CD4-positive, alpha-beta T cell (primary cell): ENCODE measurements around the gene GTPBP1. TPM values are rescaled to one million over a fixed set of nuclear protein-coding genes. Genes with fewer than 3 reads are reported as not detected.
A peak's percentile ranks its signal among the peaks of the same experiment; 100 is the strongest.

Experiments used
- ATAC-seq: fragments of 200-7000 bp; cut with Tn5 transposase; one replicate; pipeline ENCODE4 v1.10.0; 2022; ENCODE audit warnings: mild to moderate bottlenecking; ENCODE audit not compliant: poor library complexity
- CTCF ChIA-PET: fragments of 350-600 bp; sonication (Branson Sonifier 250); formaldehyde crosslinking; loops from one replicate; lab custom pipeline; 2021; ENCODE audit warnings: antibody characterized with exemption, inconsistent platforms; lab: Charles Lee
- POLR2A ChIA-PET: fragments of 350-600 bp; sonication (Branson Sonifier 250); formaldehyde crosslinking; loops from one replicate; lab custom pipeline; 2021; ENCODE audit warnings: antibody characterized with exemption, inconsistent platforms; lab: Charles Lee
- DNase-seq, 14 experiments: peaks; one replicate each; pipeline ENCODE4 v3.0.0-alpha.2; 2013 to 2020; ENCODE audit warnings: mixed read lengths in 2 of 14
- H3K27ac ChIP-seq, 2 donors: one replicate each; pipeline versions ENCODE4 v1.5.1 to v1.7.0; 2013; ENCODE audit warnings: low read length in 2 of 2, low read depth in 1 of 2, mild to moderate bottlenecking in 1 of 2
- H3K27me3 ChIP-seq, 2 experiments: 1 replicate in 1 of 2; 2 replicates in 1 of 2; pipeline versions ENCODE4 v1.6.1 to v1.7.0; 2013; ENCODE audit warnings: low read length in 2 of 2, control low read depth in 1 of 2, mild to moderate bottlenecking in 1 of 2, moderate library complexity in 1 of 2; ENCODE audit not compliant: insufficient read depth in 2 of 2, control insufficient read depth in 1 of 2
- H3K36me3 ChIP-seq: one replicate; pipeline ENCODE4 v1.6.1; 2013; ENCODE audit warnings: low read length, control low read depth; ENCODE audit not compliant: insufficient read depth
- H3K4me1 ChIP-seq: one replicate; pipeline ENCODE4 v1.6.1; 2013; ENCODE audit warnings: low read length, control low read depth; ENCODE audit not compliant: insufficient read depth
- H3K4me3 ChIP-seq: one replicate; pipeline ENCODE4 v1.5.1; 2013; ENCODE audit warnings: mild to moderate bottlenecking, low read length, moderate library complexity
- H3K9me3 ChIP-seq, 2 experiments: 1 replicate in 1 of 2; 2 replicates in 1 of 2; pipeline versions ENCODE4 v1.6.1 to v1.7.0; 2013; ENCODE audit warnings: low read length in 2 of 2, mild to moderate bottlenecking in 2 of 2, control low read depth in 1 of 2, moderate library complexity in 1 of 2; ENCODE audit not compliant: control insufficient read depth in 1 of 2, insufficient read depth in 1 of 2
- H3K27ac Mint-ChIP-seq: one replicate; pipeline ENCODE4 v1.8.0; 2020; ENCODE audit warnings: mixed read lengths
- H3K27me3 Mint-ChIP-seq: one replicate; pipeline ENCODE4 v1.8.0; 2021; ENCODE audit warnings: mixed read lengths
- H3K36me3 Mint-ChIP-seq: one replicate; pipeline ENCODE4 v1.8.0; 2021; ENCODE audit warnings: low read depth, mixed read lengths
- H3K4me1 Mint-ChIP-seq: one replicate; pipeline ENCODE4 v1.8.0; 2021; ENCODE audit warnings: low read depth, mixed read lengths
- H3K4me3 Mint-ChIP-seq: one replicate; pipeline ENCODE4 v1.8.0; 2020; ENCODE audit warnings: mild to moderate bottlenecking, mixed read lengths
- H3K9me3 Mint-ChIP-seq: one replicate; pipeline ENCODE4 v1.8.0; 2020; ENCODE audit warnings: mixed read lengths
- CTCF ChIP-seq: fragments of 200-600 bp; IDR thresholded peaks from one replicate; pipeline ENCODE4 v1.8.0; 2022; ENCODE audit warnings: antibody characterized with exemption, mild to moderate bottlenecking
- intact Hi-C, 2 experiments: fragments of 100-400 bp; cut with DNase I in 1 of 2; cut with micrococcal nuclease in 1 of 2; formaldehyde crosslinking; loops; one replicate each; pipeline versions ENCODE4 v1.15.1 to v1.9.0; 2023 to 2025; cut with DNase I, micrococcal nuclease
- total RNA-seq, 174 experiments: library from RNA in 2 of 174; stranded (reverse) in 2 of 174; gene quantifications; one replicate each; pipeline ENCODE4 v1.2.3 and lab custom pipeline; 2021 to 2026

GTPBP1 gene
- total RNA-seq, 2 experiments from 2014 or later: 263 to 272 TPM

DNA sequence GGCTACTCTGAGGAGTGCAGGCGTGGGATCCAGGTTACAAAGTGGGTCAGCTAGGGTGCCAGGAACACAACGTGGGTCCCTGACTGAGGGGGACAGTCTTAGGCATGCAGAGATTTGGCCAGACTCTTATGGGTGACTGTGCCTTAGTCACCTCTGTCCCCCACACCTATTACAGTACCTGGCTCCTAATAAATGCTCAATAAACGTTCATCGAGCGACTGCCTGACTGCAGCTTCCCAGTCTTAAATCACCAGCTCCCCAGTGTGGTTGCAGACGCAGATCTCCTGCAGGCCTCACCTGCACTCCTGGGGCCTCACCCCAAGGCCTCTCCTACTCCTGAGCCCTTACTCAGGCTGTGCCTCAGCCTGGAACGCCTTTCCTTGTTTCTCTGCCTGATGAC lies 53.3 kb downstream of the GTPBP1 start:
- Histone ChIP-seq H3K27me3 (no peaks in the 10 kb centered on the region), H3K36me3 (peaks cover 4% of the 10 kb centered on the region), H3K4me1 (peaks cover 48% of the 10 kb centered on the region), H3K9me3 (no peaks in the 10 kb centered on the region), H3K4me3 (no peak overlapping the region), H3K27ac (peak overlapping the region; percentile 62 to 74)
- intact Hi-C loops: loop anchor here in 1 of 2 experiments (5.0 kb wide), 1 partner anchor 83 kb away; the partner anchor contains the start of gene NPTXR
- no peaks in the 10 kb centered on the region for H3K27me3 Mint-ChIP-seq
- H3K27ac Mint-ChIP-seq: peak overlapping the region; percentile 93
- peaks cover 40% of the 10 kb centered on the region for H3K4me1 Mint-ChIP-seq
- peaks cover 17% of the 10 kb centered on the region for H3K36me3 Mint-ChIP-seq
- no peak for DNase-seq
- no peak for ATAC-seq
- no peak for TF ChIP-seq CTCF
- H3K9me3 Mint-ChIP-seq: no peaks in the 10 kb centered on the region
- peak overlapping the region; percentile 88 for H3K4me3 Mint-ChIP-seq
- CTCF ChIA-PET: interaction anchor here (0.9 to 3.9 kb wide), 6 partner anchors 9 to 111 kb away, joined by 4 to 20 read pairs (median 8); partner anchors contain the start of gene TOMM22
- POLR2A ChIA-PET: interaction anchor here (1.2 to 25.2 kb wide), 6 partner anchors 10 to 113 kb away, joined by 4 to 752 read pairs (median 16); partner anchors contain the start of genes CBX6 and GTPBP1

DNA sequence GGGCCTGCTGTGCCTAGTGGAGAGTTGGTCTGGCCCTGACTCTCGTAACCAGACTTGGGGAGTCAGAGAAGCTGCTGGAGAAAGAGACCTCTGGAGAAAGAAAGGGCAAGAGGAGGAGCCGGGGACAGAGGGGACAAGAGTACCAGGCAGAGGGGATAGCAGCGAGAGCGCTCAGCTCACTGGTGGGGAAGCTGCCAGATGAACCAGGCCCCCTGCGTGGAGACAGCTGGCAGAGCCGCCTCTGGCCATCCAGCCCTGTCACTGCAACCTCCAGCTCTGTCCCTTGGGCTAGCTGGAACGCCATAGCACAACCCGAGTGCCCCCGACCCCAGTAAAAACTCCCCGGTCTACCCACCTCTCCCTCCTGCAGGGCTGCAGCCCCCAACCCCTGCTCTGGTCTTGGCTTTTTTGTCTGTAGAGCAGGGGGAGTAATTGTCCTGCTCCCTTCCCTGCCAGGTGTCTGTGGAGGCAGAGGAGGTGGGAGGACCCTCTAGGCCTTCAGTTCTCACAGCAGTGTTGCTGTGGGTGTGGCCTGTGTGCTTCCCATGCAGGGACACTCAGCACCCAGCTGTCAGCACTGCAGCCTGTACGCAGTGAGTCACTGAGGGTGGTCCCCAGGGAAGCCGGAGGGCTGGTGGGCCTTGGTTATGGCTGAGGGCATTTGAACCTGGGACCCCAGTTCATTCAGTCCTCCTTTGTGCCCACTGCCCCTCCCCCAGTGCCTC lies 54.9 kb downstream of the GTPBP1 start:
- H3K27ac ChIP-seq: no peak overlapping the region
- H3K27me3 ChIP-seq: no peaks in the 10 kb centered on the region
- peak overlapping the region; percentile 44 for H3K27ac Mint-ChIP-seq
- no peak for ATAC-seq
- POLR2A ChIA-PET: interaction anchor here (25.2 kb wide), 1 partner anchor 27 kb away, joined by 752 read pairs; no protein-coding TSS in a partner anchor
- H3K4me1 ChIP-seq: peaks cover 48% of the 10 kb centered on the region
- no peak for TF ChIP-seq CTCF
- no peak for DNase-seq
- H3K27me3 Mint-ChIP-seq: no peaks in the 10 kb centered on the region
- H3K4me3 Mint-ChIP-seq: no peak overlapping the region
- H3K9me3 ChIP-seq: no peaks in the 10 kb centered on the region
- peaks cover 36% of the 10 kb centered on the region for H3K4me1 Mint-ChIP-seq
- H3K36me3 ChIP-seq: no peaks in the 10 kb centered on the region
- peaks cover 4% of the 10 kb centered on the region for H3K36me3 Mint-ChIP-seq
- intact Hi-C loops: no loop called here
- CTCF ChIA-PET: interaction anchor here (1.9 kb wide), 1 partner anchor 110 kb away, joined by 4 read pairs; no protein-coding TSS in a partner anchor
- H3K9me3 Mint-ChIP-seq: no peaks in the 10 kb centered on the region
- H3K4me3 ChIP-seq: no peak overlapping the region

DNA sequence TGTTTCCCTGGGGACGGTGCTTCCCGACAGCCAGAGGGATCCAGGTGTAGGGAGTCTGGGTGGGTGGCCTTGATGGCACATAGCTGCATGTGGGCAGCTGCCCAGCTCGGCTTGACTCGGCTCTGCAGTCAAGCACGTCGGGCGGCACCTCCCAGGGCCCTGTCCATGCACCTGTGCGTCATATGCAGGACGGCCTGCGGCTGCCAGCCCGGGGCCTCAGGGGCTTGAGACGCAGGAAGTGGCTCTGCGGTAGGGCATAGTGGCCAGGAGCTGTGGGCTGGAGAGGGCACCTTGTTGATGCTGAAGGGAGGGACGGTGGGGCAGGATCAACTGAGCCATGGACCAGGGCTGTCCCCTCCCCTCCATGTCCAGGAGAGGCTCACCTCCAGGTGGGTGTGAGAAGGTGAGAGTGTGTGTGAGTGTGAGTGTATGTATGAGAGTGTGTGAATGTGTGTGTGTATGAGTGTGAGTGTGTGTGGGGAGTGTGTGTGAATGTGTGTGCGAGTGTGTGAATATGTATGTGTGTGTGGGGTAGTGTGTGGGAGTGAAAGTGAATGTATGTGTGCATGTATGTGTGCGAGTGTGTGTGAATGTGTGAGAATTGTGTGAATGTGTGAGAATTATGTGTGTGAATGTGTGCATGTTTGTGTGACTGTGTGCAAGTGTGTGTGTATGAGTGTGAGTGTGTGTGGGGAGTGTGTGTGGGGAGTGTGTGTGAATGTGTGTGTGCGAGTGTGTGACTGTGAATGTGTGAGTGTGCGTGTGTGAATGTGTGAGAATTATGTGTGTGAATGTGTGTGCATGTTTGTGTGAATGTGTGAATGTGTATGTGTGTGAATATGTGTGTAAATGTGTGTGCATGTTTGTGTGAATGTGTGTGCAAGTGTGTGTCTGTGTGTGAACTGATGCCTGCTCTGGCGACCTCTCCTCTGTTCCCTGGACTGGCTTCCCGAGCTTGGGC lies 55.7 kb downstream of the GTPBP1 start:
- TF ChIP-seq CTCF: no peak
- Histone ChIP-seq H3K4me3 (no peak overlapping the region), H3K4me1 (peaks cover 52% of the 10 kb centered on the region), H3K36me3 (no peaks in the 10 kb centered on the region), H3K27ac (no peak overlapping the region), H3K9me3 (no peaks in the 10 kb centered on the region), H3K27me3 (no peaks in the 10 kb centered on the region)
- Mint-ChIP-seq H3K4me3 (no peak overlapping the region), H3K27ac (no peak overlapping the region), H3K9me3 (no peaks in the 10 kb centered on the region), H3K4me1 (peaks cover 34% of the 10 kb centered on the region), H3K27me3 (no peaks in the 10 kb centered on the region), H3K36me3 (peaks cover 2% of the 10 kb centered on the region)
- intact Hi-C loops: no loop called here
- ChIA-PET CTCF (no interaction called here), POLR2A (interaction anchor here (25.2 kb wide), 1 partner anchor 28 kb away, joined by 752 read pairs; no protein-coding TSS in a partner anchor)
- ATAC-seq (no peak), DNase-seq (peak in 1 of 14 experiments; percentile 32)
